Effector CD8-positive, alpha-beta T cell (primary cell): ENCODE measurements around the gene ZNF576.
A peak's percentile ranks its signal among the peaks of the same experiment; 100 is the strongest.
"Not testable (repeated sequence)": the region's sequence is repeated elsewhere in the genome, so short reads cannot be mapped to it uniquely, and the experiment has no call there.

Experiments
- DNase-seq: peaks from one replicate; lab custom pipeline; 2025; lab: John Stamatoyannopoulos, UW
- total RNA-seq, 4 experiments: gene quantifications; one replicate each; lab custom pipeline; 2026; lab: John Stamatoyannopoulos, UW

Gene ZNF576
- 6.2 to 12.3 (median 8.2) reads per million in 4 experiments for total RNA-seq

DNA sequence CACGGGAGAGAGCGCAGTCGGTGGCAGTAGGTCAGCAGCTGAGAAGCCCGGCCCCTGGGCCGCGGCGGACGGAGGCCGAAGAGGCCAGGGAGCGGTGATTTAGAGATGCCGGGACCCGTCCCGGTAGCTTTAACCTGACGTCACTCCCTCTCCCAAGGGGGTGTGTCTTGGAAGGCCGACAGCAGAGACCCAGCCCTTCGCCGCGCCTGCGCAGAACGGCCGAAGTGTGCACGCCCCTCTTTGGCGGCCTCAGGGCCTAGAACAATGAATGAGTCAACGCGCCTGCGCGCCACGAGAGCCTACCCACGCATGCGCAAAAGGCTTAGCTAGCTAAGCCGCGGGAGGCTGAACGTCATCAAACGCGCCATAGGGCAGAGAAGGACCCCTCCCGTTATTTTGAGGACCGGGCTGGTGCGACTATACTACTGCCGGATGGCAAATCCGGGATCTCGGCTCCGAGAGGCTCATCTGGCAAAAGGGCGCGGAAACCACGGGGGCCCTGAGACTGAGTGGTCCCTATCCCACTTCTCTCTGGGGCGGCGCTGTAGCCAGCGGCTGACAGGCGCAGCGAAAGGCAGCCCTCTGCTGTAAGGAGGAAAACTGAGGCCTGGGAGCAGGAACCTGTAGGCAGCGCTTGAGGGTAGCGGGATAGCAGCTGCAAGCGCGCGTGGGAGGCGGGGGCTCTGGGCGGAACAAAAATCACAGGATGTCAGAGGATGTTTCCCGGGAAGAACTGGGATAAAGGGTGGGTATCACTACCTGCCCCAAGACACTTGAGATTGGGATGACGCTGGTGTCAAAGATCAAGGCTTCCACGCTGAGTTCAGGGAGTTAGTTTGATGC lies at the start of gene ZNF576, which contains the start of gene IRGQ:
TSS of gene ZNF576 (plus strand) at position 597 of the 843 bp plus-strand sequence. CDS start 514 bp downstream, outside the sequence.
TSS of gene IRGQ (minus strand) at position 136 of the 843 bp plus-strand sequence. CDS start 796 bp downstream, outside the sequence.
- peak; percentile 100 for DNase-seq

GRCh38 chr19:43547926-43548325 lies 48.5 kb upstream of the ZNF576 start:
- not testable (repeated sequence) for DNase-seq

- DNase-seq: no peak
These were observed 47.7 kb upstream of the ZNF576 start for GRCh38 chr19:43548706-43549105.

DNA sequence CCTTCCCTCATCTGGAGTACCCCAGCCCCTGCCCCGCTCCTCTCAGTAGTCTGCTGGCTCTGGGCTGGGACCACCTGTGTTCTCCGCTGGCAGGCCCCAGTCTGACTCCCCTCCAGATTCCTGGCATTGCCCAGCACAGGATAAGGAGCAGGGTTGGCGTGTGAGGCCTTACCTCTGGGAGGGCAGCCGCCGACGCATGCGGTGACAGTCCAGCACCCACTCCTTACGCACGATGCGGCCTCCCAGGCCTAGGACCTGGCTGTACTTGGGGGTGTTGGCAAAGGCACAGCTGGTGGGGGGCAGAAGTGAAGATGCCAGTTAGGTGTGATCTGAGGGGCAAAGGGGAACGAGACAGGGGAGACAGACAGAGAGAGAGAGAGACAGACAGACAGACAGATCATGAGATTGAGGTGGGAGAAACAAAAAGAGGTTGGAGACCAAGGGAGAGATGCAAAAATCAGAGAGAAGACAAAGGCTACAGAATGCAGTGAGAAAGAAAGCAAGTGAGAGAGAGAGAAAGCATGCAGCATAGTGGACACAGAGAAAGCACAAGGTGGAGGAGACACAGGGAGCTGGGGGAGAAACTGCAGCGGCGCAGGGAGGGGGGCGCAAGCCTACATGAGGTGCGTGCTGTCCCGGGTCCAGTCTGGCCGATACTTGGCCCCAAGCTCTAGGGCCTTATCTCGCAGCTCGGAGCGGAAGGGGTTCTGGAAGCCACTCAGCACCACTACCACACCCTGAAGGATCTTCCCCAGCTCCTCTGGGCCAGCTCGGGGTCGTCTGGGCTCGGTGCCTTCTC lies 44.8 kb upstream of the ZNF576 start:
- no peak for DNase-seq

DNA sequence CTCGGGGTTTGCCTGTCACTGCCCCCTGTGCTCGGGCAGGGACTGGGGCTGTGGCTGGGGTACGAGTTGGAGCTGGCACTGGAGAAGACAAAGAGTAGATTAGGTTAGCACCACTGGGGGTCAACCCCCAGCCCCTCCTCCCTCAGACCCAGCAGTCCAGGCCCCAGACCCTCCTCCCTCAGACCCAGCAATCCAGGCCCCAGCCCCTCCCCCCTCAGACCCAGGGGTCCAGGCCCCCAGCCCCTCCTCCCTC lies 44.3 kb upstream of the ZNF576 start:
- no peak for DNase-seq

- no peak for DNase-seq
These were observed 43.8 kb upstream of the ZNF576 start for GRCh38 chr19:43552616-43553015.

DNA sequence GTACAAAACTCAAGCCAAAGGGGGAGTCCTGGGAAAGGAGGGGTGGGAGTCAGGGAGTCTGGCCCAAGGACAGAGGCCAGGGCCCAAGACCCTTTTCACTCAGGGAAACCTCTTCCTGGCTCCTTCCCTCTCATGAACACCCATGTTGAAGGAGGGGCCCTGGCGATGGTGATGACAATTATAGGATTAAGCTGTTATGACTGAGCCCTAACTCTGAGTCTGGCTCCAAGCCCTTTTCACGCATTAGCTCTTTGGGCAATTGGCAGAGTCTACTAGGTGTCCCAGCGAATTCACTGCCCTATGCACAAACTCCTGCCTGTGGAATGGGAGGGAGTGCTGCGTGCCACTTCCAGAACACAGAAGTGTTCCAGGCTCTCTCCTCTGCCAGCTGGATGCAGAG lies 42.7 kb upstream of the ZNF576 start:
- no peak for DNase-seq

DNA sequence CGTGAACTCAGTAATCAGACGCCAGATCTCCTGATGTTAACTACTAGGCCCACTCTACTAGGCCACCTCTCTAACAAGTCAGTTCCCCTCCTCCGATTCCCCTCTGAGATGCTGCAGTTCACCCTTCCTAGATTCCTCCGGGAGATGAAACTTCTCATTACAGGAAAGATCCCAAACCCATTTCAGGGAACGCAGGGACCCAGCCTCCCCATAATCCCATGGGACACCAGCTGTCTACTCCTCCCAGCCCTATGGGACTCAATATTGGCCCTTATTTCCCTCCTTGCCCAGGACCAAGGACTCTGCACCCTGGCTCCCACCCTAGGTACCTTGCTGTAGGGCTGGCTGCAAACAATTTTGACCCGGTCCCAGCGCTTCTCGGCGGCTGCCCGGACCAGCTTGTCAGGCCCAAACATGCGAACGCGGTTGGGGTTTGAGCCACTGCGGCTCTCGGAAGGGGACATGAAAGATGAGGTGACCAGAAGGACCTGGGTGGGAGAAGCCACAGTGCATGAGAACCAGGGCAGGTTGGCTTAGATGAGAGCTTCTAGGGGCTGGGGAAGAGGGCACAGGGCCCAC lies 42.0 kb upstream of the ZNF576 start:
- no peak for DNase-seq

- DNase-seq: peak; percentile 69
These were observed 41.1 kb upstream of the ZNF576 start for GRCh38 chr19:43555185-43555770.

DNA sequence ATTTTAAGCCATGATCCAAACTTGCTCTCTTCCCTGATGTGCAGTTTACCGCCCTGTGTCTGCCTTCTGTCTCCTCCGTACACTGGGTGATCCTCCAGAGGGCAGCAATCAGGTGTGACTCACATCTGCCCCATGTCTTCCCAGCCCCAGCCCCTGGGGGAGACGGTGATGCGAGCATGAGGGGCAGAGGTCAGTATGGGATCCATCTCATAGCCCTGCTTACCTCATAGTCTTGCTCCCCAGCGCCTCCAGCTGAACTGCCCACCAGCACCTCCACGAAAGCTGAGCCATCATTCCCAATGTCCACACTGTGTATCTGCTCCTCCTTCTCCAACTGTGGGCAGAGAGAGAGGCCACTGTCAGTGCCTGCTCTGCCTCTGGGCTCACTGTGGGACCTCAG lies 35.7 kb upstream of the ZNF576 start:
- no peak for DNase-seq

GRCh38 chr19:43561139-43561970 lies 35.0 kb upstream of the ZNF576 start:
- no peak for DNase-seq

DNA sequence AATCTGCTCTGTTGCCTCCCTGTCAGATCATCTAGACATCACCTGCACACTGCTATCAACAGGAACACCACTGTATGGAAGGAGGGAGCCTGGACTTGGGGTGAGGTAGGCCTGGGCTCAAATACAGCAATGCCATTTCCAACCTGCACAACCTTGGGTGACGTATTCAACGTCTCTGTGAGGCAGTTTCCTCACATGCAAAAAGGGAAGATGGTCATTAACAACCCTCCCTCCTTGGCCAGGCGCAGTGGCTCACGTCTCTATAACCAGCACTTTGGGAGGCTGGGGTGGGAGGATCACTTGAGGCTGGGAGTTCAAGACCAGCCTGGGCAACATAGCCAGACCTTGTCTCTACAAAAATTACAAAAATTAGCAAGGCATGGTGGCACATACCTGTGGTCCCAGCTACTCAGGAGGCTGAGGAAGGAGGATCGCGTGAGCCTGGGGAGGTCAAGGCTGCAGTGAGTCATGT lies 34.1 kb upstream of the ZNF576 start:
- no peak for DNase-seq

DNA sequence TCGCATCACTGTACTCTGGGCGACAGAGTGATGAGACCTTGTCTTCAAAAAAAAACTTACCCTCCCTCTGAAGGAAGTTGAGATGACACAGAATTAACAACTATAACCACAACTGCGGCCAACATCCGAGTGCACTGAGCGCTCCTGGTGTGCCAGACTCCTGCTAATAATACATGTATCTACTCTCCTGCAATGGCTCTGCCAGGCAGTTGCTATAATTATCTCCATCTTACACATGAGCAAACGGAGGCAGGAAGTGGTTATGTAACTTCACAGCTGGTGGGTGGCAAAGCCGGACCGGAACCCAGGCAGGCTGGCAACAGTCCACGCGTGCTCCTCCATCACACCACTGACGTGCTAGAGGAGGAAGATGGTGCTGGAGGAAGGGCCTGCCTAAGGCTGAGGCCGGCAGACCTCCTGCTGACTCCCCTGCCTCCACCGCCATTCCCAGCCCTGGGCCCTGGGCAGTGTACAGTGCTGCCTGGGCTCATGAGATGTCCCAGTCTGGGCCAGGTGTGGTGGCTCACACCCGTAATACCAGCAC lies 33.6 kb upstream of the ZNF576 start:
- DNase-seq: peak; percentile 28

DNA sequence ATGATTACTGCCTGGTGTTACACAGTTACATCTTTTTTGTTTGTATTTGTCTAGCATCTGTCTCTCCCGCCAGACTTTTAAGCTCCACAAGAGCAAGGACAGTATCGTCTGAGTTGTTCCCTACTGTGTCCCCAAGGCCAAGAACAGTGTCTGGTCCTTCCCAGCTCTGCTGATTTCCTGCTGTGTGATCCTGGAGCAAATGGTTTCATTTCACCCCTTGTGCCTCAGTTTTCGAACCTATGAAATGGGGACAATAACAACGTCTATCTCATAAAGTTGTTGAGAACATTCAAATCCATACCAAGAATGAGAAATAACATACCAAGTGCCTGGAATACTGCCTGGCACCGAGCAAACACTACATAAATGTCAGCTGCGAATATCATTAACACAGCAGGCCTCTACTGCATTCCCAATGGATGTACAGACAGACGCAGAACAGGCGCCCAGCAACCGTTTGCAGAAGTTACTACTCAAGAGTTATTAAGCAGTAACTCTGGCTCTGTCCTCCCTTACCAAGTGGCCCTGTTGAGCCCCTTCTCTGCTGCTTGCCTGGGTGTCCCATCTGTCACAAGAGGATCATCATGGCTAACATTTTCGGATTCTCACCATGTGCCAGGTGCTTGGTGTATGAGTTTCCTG lies 32.5 kb upstream of the ZNF576 start:
- DNase-seq: no peak

- no peak for DNase-seq
These were observed 31.6 kb upstream of the ZNF576 start for GRCh38 chr19:43564800-43565199.

DNA sequence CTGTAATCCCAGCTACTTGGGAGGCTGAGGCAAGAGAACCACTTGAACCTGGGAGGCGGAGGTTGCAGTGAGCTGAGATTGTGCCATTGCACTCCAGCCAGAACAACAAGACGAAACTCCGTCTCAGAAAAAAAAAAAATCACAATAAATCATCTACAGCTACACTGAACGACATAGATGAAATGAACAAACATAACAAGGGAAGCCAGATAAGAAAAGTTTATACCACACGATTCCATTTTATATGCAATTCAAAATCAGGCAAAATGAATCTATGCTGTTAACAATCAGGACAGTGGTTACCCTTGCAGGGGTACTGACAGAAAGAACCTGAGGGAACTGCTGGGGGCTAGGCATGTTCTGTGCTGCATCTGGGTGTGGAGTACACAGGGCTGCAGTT lies 26.7 kb upstream of the ZNF576 start:
- DNase-seq: no peak

- no peak for DNase-seq
These were observed 26.1 kb upstream of the ZNF576 start for GRCh38 chr19:43570174-43570791.

GRCh38 chr19:43572171-43572588 lies 24.2 kb upstream of the ZNF576 start:
- DNase-seq: no peak

- DNase-seq: no peak
These were observed 21.8 kb upstream of the ZNF576 start for GRCh38 chr19:43574424-43575155.
